Stimulated activated CD8-positive, alpha-beta memory T cell treated with anti-CD3 and anti-CD28 coated beads, Interleukin-12 subunit alpha, Interleukin-12 subunit beta, amount 100 ng/mL, for 24 hours (primary cell): Measurements from ENCODE around the gene MMP20.
"Not testable (repeated sequence)": the region's sequence is repeated elsewhere in the genome, so short reads cannot be mapped to it uniquely, and the experiment has no call there.

Experiments used
- DNase-seq: peaks from one replicate; pipeline ENCODE4 v3.0.0-alpha.2; 2020; ENCODE audit errors: extremely low read depth

MMP20 gene

DNA sequence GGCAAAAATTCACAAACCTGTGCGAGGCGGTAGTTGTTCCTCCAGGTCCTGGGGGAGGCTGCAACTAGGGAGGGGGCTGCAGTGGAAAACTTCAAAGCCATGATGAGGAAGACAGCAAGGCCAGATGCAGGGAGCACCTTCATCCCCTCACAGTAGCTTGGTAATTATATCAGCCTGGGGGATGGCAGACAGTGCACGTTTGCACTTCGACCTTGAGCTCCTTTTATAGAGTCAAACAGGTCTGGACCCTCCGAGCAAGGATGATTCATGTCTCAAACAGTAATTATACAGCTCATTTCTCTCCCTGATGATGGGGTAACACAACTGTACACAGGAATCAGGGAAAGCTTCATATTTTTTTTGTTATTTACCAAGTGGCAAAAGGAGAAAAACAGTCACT lies at the start of gene MMP20:
TSS of gene MMP20 (minus strand) at position 156 of the 400 bp plus-strand sequence. CDS start at position 143, 13 bp downstream.
- DNase-seq: no peak

- no peak for DNase-seq
Measured at GRCh38 chr11:102669664-102670063, 44.5 kb upstream of the MMP20 start.

DNA sequence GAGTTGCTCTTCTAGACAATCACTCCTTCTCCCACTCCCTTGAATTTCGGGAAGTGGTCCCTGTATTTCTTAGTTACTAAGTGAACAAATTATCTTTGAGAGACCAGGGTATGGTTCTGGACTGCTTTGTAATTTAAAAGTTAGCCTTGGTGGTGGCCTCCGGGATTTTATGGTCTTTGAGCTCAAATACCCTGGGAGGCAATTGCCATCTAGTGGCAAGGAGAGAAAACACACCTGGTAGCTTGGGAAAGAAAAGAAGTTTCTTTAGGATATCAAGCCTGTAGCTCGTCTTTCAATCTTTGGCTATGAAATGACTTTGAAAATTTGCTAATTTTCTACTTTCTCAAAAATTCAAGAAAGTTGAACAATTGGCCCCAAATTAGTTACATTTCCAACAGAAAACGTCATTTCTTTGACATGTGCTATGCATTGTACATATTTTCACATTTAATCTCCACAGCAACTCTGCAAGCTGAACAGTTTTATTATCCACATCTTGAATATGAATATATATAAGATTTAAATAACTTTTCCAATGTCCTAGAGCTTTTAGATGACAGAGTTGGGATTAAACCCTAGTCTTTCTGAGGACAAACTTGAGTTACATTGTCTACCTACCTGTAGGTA lies 41.3 kb upstream of the MMP20 start:
- no peak for DNase-seq

DNA sequence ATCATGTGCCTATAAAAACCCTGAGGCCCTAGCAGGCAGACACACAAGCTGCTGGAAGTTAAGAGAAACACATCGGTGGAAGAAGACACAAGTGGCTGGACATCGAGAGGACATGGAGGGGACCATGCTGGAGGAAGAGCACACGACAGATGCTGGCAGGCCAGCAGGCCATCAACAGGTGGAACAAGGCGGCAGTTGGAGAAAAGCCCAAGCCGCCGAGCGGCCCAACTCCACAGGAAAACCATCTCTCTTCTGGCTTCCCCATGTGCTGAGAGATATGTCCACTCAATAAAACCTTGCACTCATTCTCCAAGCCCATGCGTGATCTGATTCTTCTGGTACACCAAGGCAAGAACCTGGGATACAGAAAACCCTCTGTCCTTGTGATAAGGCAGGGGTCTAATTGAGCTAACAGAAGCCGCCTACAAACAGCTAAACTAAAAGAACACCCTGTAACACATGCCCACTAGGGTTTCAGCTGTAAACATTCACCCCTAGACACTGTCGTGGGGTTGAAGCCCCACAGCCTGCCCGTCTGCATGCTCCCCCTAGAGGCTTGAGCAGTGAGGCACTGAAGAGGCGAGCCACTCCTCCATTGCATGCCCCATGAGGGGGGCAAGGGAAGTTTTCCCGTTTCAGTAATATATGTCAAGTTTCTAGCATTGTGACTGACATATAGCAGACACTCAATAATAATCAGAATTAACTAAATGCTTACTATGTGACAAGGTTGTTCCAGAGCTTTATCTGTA lies 39.0 kb upstream of the MMP20 start:
- DNase-seq: no peak

DNA sequence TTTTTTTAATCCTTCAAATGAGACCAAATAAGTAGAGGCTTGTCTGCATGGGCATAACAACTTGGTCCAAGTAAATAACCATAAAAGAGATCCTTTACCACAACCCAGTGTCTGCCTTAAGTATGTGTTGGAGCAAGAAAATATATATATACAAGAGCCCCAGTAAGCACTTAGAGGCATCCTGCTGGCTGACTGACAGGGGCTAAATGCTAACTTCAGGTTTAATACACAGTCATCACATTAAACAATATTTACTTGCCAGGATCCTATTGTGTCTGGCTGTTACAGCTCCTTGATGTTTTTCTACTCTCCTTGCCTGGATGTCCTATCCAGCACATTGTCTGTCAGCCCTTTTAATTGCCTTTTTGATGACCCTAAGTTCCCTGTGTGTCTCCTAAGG lies 37.5 kb upstream of the MMP20 start:
- no peak for DNase-seq

DNA sequence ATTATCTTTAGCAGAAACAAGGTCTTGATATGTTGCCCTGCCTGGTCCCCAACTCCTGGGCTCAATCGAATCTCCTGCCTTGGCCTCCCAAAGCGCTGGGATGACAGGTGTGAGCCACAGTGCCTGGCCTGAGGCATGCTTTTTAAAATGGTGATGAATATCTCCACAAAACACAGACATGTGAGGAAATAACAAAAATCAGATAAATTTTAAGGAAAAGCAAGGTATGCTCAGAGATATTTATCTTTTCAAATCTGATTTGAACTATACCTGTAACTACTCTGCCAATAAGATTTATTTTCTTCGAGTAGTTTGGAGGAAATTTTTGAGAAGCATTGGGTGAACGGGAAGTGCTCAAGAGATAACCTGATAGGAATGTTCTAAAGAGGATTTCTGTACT lies 35.9 kb upstream of the MMP20 start:
- no peak for DNase-seq

- no peak for DNase-seq
Measured at GRCh38 chr11:102656528-102656927, 31.4 kb upstream of the MMP20 start.

GRCh38 chr11:102655547-102655946 lies 30.4 kb upstream of the MMP20 start:
- DNase-seq: no peak

GRCh38 chr11:102654761-102655160 lies 29.6 kb upstream of the MMP20 start:
- DNase-seq: no peak

DNA sequence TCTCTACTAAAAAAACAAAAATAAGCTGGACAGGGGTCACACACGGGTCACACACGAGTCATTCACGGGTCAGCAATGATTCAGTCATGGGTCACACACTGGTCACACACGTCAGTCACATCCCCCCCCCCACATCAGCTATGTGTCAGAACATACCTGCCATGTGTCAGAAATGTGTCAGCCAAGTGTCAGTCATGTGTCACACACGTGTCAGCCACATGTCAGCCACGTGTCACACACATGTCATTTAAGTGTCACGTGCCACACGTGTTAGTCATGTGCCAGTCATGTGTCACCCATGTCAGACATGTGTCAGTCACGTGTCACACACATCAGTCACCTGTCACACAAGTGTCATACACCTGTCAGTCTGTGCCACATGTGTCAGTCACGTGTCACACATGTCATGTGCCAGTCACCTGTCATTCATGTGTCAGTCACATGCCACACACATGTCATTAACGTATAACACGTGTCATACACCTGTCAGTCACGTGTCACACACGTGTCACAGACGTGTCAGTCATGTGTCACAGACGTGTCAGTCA lies 28.7 kb upstream of the MMP20 start:
- DNase-seq: no peak

- DNase-seq: no peak
Measured at GRCh38 chr11:102647430-102647829, 22.3 kb upstream of the MMP20 start.

DNA sequence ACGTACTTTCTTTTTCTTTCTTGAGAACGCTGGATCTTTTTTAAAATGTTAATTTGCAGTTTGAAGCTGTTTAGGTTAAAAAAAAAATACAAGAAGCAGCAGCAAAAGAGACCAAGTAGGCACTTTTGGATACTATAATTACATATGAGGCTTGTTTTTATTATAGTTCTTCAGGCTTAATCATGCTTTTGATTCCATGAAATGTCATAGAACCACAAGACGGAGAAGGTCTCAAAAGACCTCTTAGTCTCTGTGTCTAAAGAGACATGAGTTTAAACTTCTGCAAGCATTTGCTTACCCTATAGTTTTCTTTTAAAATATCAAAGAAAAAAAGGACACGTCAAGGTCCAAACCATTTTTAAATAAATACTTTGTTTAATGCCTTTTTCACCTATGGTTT lies 18.8 kb upstream of the MMP20 start:
- DNase-seq: no peak

- no peak for DNase-seq
Measured at GRCh38 chr11:102640946-102641345, 15.8 kb upstream of the MMP20 start.

- DNase-seq: no peak
Measured at GRCh38 chr11:102639656-102640055, 14.5 kb upstream of the MMP20 start.

DNA sequence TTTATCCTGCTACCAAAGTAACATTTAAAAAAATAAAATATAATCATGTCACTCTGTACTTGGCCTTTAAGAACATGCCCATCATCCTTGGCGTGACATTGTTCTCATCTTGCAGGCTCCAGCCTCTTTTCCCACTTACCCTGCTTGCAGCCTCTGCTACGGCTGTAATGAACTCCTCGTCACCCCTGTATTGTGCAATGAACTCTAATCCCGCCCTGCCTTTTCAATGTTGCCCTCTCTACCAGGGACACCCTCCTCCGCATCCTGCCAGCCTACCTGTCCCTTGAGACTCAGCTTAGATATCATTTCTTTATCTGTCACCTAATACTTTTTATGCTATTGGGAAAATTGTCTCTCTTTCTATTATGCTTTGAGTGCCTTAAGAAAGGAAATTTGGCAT lies 12.6 kb upstream of the MMP20 start:
- DNase-seq: no peak

- DNase-seq: no peak
Measured at GRCh38 chr11:102633385-102634026, 8.4 kb upstream of the MMP20 start.

DNA sequence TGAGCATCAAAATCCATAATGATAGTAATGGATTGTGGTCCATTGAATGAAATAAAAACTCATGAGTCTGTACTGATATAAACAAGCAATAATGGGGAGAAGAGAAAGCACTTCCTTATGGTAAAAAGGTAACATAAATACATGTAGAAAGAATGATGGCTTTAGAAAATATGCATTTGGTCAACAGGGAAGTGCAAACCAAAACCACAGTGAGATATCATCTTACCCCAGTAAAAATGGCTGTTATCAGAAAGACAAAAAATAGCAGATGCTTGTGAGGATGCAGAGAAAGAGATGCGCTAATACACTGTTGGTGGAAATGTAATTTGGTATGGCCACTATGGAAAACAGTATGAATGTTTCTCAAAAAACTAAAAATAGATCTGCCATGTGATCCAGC lies 6.9 kb upstream of the MMP20 start:
- DNase-seq: no peak

- no peak for DNase-seq
Measured at GRCh38 chr11:102630598-102631448, 5.7 kb upstream of the MMP20 start.

- not testable (repeated sequence) for DNase-seq
Measured at GRCh38 chr11:102629908-102630307, 4.8 kb upstream of the MMP20 start.

- no peak for DNase-seq
Measured at GRCh38 chr11:102626676-102627075, 1.5 kb upstream of the MMP20 start.

- no peak for DNase-seq
Measured at GRCh38 chr11:102623998-102624397, 1.1 kb downstream of the MMP20 start.

DNA sequence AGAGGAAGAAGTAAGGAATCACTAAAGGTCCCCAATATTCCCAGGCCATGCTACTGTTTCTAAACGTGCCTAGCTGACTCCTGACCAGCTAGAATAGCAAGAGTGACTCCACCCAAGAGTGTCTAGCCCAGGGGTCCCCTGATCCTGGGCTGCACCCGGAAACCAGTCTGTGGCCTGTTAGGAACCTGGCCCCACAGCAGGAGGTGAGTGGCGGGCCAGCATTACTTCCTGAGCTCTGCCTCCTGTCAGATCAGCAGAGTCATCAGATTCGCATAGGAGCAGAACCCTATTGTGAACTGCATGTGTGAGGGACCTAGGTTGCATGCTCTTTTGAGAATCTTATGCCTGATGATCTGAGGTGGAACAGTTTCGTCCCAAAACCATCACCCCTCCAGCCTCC lies 2.0 kb downstream of the MMP20 start:
- DNase-seq: no peak
